Prostate gland (tissue), 2 donors: ENCODE results near the gene ESM1.

Experiments
- CTCF ChIP-seq, 4 experiments: fragments of 200-600 bp in 2 of 4; fragments of 450-650 bp in 2 of 4; sonication (generic) in 2 of 4; IDR thresholded peaks; 1 replicate in 3 of 4; 2 replicates in 1 of 4; pipeline ENCODE4 v1.5.1; 2016 to 2019; ENCODE audit warnings: antibody characterized with exemption in 4 of 4, mild to moderate bottlenecking in 2 of 4, moderate library complexity in 2 of 4
- POLR2A ChIP-seq: fragments of 450-650 bp; IDR thresholded peaks from one replicate; pipeline ENCODE4 v1.6.1; 2016; ENCODE audit warnings: antibody characterized with exemption, mild to moderate bottlenecking

GRCh38 chr5:54969242-54969641, 16.2 kb downstream of the ESM1 start:
- TF ChIP-seq CTCF (IDR thresholded peaks at IDR 0.05) (no peak), POLR2A (no peak)
